Keratinocyte (primary cell): ENCODE data around the gene FN3K. TPM values are rescaled to one million over a fixed set of nuclear protein-coding genes. Genes with fewer than 3 reads are reported as not detected.

Source experiments
- DNase-seq: peaks from one replicate; pipeline ENCODE4 v3.0.0-alpha.2; 2011; ENCODE audit warnings: low read depth, missing footprints, low spot score
- FAIRE-seq: peaks from 2 replicates; lab custom pipeline; 2011; peaks lifted over from hg19 to GRCh38; lab: Jason Lieb, UNC
- H2AFZ ChIP-seq: 2 replicates; pipeline ENCODE4 v1.6.0; 2012; ENCODE audit warnings: low read length, control low read depth, inconsistent platforms; ENCODE audit not compliant: control insufficient read depth
- H3K27ac ChIP-seq: 2 replicates; pipeline ENCODE4 v1.5.1; 2011; ENCODE audit warnings: low read length; ENCODE audit not compliant: control insufficient read depth, insufficient read depth
- H3K27me3 ChIP-seq: 3 replicates; pipeline ENCODE4 v1.6.0; 2011; ENCODE audit warnings: low read length; ENCODE audit not compliant: control insufficient read depth, insufficient read depth; ENCODE audit errors: extremely low read depth
- H3K36me3 ChIP-seq, 2 experiments: 2 replicates in 1 of 2; 3 replicates in 1 of 2; pipeline ENCODE4 v1.5.1; 2011; ENCODE audit warnings: low read length in 2 of 2, mild to moderate bottlenecking in 1 of 2; ENCODE audit not compliant: control insufficient read depth in 2 of 2, insufficient read depth in 2 of 2; ENCODE audit errors: extremely low read depth in 1 of 2
- H3K4me1 ChIP-seq: 3 replicates; pipeline ENCODE4 v1.5.1; 2011; ENCODE audit warnings: low read length; ENCODE audit not compliant: control insufficient read depth, insufficient read depth; ENCODE audit errors: extremely low read depth
- H3K4me2 ChIP-seq: 3 replicates; pipeline ENCODE4 v1.6.0; 2011; ENCODE audit warnings: low read depth, low read length; ENCODE audit not compliant: control insufficient read depth, insufficient read depth; ENCODE audit errors: extremely low read depth
- H3K4me3 ChIP-seq, 3 experiments: fragments of 200-600 bp in 1 of 3; sonication (generic) in 1 of 3; 2 replicates in 2 of 3; 3 replicates in 1 of 3; pipeline ENCODE4 v1.5.1; 2011 to 2016; ENCODE audit warnings: low read length in 3 of 3, mild to moderate bottlenecking in 3 of 3, control low read depth in 2 of 3, inconsistent platforms in 1 of 3, low read depth in 1 of 3, mixed read lengths in 1 of 3, mixed run types in 1 of 3, moderate library complexity in 1 of 3; ENCODE audit not compliant: control insufficient read depth in 2 of 3, insufficient read depth in 2 of 3; ENCODE audit errors: extremely low read depth in 1 of 3
- H3K79me2 ChIP-seq: 2 replicates; pipeline ENCODE4 v1.6.0; 2012; ENCODE audit warnings: low read length; ENCODE audit not compliant: control insufficient read depth, insufficient read depth
- H3K9ac ChIP-seq: 3 replicates; pipeline ENCODE4 v1.6.0; 2011; ENCODE audit warnings: low read length; ENCODE audit not compliant: control insufficient read depth, insufficient read depth; ENCODE audit errors: extremely low read depth
- H3K9me1 ChIP-seq: 3 replicates; pipeline ENCODE4 v1.6.0; 2011; ENCODE audit warnings: low read length; ENCODE audit not compliant: control insufficient read depth, insufficient read depth; ENCODE audit errors: extremely low read depth
- H3K9me3 ChIP-seq: 2 replicates; pipeline ENCODE4 v1.5.1; 2012; ENCODE audit warnings: low read depth, low read length; ENCODE audit not compliant: control insufficient read depth
- H4K20me1 ChIP-seq: 3 replicates; pipeline ENCODE4 v1.6.0; 2011; ENCODE audit warnings: low read length; ENCODE audit not compliant: control insufficient read depth, insufficient read depth; ENCODE audit errors: extremely low read depth
- EZH2 ChIP-seq: IDR thresholded peaks from one replicate; pipeline ENCODE4 v1.6.1; 2012; ENCODE audit warnings: inconsistent platforms, mild to moderate bottlenecking, low read length, moderate library complexity
- dilution Hi-C: fragments of 300-500 bp; cut with MboI; formaldehyde crosslinking; loops from one replicate; pipeline ENCODE4 v1.7.0; 2020; ENCODE audit warnings: low sequenced_read_pairs; ENCODE audit not compliant: extremely low pct_ligation_motif_present
- polyA plus RNA-seq, 5 experiments: library from polyadenylated mRNA; depleted of rRNA in 3 of 5; stranded (reverse) in 3 of 5; stranded (forward) in 1 of 5; unstranded in 1 of 5; fragments of >200 nt; gene quantifications; 1 replicate in 1 of 5; 2 replicates in 3 of 5; 3 replicates in 1 of 5; pipeline versions ENCODE4 v1.2.1 to v1.2.3, GENCODE V29; 2011 to 2012; ENCODE audit warnings: missing spikeins in 2 of 5, low read depth in 1 of 5, low replicate concordance in 1 of 5
- TF ChIP-seq, protein P1 (sequence below), 3 experiments: IDR thresholded peaks in 1 of 3; conservative IDR thresholded peaks in 1 of 3; optimal IDR thresholded peaks in 1 of 3; 2 replicates in 2 of 3; 3 replicates in 1 of 3; pipeline versions ENCODE3 to v1.5.1; 2011; ENCODE audit warnings: low read length in 3 of 3, mild to moderate bottlenecking in 3 of 3, moderate library complexity in 2 of 3, control low read depth in 1 of 3, inconsistent platforms in 1 of 3; ENCODE audit not compliant: insufficient read depth in 2 of 3; ENCODE audit errors: extremely low read depth in 1 of 3

The FN3K gene
- polyA plus RNA-seq, 1 donor (not counting 4 experiments of a cell fraction or from before 2014, with no cell fraction given): 0.10 TPM

DNA sequence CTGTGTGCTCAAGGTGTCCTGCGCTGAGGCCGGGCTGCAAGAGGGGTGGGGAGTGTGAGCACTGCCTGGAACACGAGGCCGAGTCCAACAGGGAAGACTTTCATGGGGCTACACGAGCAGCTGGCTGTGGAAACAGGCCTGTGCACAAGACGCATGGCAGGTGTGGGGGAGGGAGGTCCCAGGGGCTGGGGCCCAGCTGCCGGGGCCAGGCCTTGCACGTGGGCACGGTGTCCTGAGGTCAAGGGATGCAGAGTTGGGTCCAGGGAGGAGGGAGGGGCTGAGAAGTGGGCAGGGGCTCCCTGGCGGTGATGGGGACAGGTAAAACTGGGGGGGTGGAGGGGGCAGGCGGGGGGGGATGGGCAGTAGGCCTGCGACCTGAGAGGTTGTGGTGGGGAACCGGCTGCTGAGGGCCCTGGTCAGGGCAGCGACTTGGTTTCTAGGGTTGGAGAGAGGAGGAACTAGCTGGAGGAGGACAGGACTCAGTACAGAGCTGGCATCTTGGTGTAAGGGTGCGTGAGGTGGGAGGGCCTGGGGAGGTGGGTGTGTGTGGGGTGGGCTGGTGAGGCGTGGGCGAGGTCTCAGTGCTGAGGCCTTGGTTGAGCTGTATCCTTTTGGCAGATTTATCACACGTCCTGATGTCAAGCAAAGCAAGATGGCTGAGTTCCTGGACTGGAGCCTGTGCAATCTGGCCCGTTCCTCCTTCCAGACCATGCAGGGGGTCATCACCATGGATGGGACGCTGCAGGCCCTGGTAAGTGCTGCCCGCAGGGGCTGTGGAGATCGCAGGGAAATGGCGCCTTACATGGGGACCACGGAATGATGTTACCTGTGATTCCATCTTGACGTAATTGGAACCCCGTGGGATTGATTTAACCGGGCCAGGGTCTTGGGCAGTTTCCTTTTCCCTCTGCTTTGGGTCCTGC lies 45.8 kb downstream of the FN3K start:
- Histone ChIP-seq H3K27me3 (no peaks in the 10 kb centered on the region), H3K4me1 (peaks cover 1% of the 10 kb centered on the region), H3K9me3 (no peaks in the 10 kb centered on the region), H4K20me1 (peaks cover 6% of the 10 kb centered on the region), H3K4me3 (no peak overlapping the region), H3K9me1 (no peaks in the 10 kb centered on the region), H3K4me2 (no peak overlapping the region), H3K9ac (no peak overlapping the region), H3K79me2 (peaks cover 5% of the 10 kb centered on the region), H3K27ac (no peak overlapping the region), H3K36me3 (peaks cover 13 to 17% of the 10 kb centered on the region in 2 experiments), H2AFZ (no peak overlapping the region)
- TF ChIP-seq, protein P1, sequence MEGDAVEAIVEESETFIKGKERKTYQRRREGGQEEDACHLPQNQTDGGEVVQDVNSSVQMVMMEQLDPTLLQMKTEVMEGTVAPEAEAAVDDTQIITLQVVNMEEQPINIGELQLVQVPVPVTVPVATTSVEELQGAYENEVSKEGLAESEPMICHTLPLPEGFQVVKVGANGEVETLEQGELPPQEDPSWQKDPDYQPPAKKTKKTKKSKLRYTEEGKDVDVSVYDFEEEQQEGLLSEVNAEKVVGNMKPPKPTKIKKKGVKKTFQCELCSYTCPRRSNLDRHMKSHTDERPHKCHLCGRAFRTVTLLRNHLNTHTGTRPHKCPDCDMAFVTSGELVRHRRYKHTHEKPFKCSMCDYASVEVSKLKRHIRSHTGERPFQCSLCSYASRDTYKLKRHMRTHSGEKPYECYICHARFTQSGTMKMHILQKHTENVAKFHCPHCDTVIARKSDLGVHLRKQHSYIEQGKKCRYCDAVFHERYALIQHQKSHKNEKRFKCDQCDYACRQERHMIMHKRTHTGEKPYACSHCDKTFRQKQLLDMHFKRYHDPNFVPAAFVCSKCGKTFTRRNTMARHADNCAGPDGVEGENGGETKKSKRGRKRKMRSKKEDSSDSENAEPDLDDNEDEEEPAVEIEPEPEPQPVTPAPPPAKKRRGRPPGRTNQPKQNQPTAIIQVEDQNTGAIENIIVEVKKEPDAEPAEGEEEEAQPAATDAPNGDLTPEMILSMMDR (optimal IDR thresholded peaks at IDR 0.05 in 1 of 3, IDR thresholded peaks at IDR 0.05 in 1 of 3, conservative IDR thresholded peaks at IDR 0.05 in 1 of 3; ENCODE audit: extremely low read depth in 1 of 3, insufficient read depth in 2 of 3, low read length in 3 of 3): no peak
- no peak for TF ChIP-seq EZH2
- DNase-seq (no peak), FAIRE-seq (peak; percentile 17)
- dilution Hi-C loops: no loop called here

DNA sequence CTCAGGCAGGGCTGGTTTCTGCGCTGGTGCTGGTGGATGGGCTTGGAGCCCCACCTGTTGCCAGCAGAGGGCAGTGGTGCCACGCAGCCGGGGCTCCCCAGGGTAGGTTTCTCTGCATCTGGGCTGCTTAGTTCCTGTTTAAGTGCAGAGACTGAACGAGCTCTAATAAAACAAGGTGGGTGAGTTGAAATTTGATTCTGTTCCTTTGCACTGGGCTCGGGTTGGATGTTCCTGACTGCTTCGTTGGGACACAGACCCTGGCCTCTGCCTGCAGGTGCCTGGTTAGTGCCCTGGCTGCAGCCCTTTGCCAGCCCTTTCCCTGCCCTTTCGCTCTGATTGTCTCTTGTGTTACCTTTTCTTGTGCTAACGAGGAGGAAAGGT lies 46.5 kb downstream of the FN3K start:
- Histone ChIP-seq H3K36me3 (peaks cover 8 to 13% of the 10 kb centered on the region in 2 experiments), H3K4me2 (no peak overlapping the region), H3K79me2 (peaks cover 5% of the 10 kb centered on the region), H3K9ac (no peak overlapping the region), H3K4me3 (no peak overlapping the region), H3K9me1 (no peaks in the 10 kb centered on the region), H3K4me1 (peaks cover 7% of the 10 kb centered on the region), H3K27ac (peak overlapping the region; percentile 31), H3K27me3 (no peaks in the 10 kb centered on the region), H3K9me3 (no peaks in the 10 kb centered on the region), H2AFZ (no peak overlapping the region), H4K20me1 (peaks cover 6% of the 10 kb centered on the region)
- dilution Hi-C loops: no loop called here
- FAIRE-seq: peak; percentile 44
- DNase-seq: no peak
- TF ChIP-seq, protein P1 (optimal IDR thresholded peaks at IDR 0.05 in 1 of 3, IDR thresholded peaks at IDR 0.05 in 1 of 3, conservative IDR thresholded peaks at IDR 0.05 in 1 of 3; ENCODE audit: extremely low read depth in 1 of 3, insufficient read depth in 2 of 3, low read length in 3 of 3): peak; percentile 93 to 99 (median 95)
- no peak for TF ChIP-seq EZH2
